Measurements from ENCODE around the gene EIF4E1B. TPM values are rescaled to one million over a fixed set of nuclear protein-coding genes. Genes with fewer than 3 reads are reported as not detected.

EIF4E1B gene
- total and polyA plus RNA-seq, 7 donors: 0.04 to 0.62 TPM; not detected in 5

GRCh38 chr5:176676361-176676824 lies 45.9 kb downstream of the EIF4E1B start:
- peak; percentile 38 to 48 (median 40) for ATAC-seq
- 55 to 66% (median 60%) methylated on average over 10 of the region's 10 CpGs for WGBS, 3 donors
- H3K27me3 ChIP-seq (ENCODE audit: insufficient read depth in 3 of 3, low read length in 2 of 3): peaks cover 0 to 18% (median 2%) of the 10 kb centered on the region in 3 donors

DNA sequence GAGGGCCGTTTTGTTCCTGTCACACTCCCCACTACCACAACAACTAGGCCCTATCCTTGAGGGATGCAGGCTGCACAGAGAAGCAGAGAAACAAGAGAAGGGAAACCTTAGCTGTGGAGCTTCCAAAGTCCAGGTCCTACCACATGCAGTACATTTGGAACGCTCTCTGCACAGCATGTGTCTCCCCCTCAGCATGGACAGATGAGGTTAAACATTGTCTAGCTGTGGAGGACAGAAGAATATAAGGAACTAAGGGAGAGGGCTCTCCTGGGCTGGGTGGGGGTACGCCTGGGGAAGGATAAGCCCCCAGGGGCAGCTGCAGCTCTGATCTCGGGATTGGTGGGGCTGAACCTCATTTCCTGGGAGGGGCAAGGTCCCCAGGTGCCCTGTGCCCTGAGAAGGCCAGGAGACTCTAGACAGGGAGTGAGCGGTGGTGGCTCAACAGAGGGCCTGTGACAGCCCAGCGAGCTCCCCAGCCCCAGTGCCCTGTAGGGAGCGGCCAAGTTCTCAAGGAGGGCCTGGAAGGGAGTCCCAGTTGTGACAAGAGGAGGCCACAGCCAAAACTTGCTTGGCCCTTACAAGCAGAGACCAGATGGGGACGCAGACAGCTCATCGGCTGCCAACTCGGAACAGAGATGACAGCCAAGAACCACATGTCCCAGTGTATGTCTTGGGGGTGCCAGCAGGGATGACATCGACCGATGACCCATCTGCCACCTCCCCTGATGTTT lies 46.9 kb downstream of the EIF4E1B start:
- H3K27ac ChIP-seq: no peak overlapping the region
- DNase-seq (no peak), ATAC-seq (peak; percentile 28 to 84 (median 57))
- TF ChIP-seq, protein P1, sequence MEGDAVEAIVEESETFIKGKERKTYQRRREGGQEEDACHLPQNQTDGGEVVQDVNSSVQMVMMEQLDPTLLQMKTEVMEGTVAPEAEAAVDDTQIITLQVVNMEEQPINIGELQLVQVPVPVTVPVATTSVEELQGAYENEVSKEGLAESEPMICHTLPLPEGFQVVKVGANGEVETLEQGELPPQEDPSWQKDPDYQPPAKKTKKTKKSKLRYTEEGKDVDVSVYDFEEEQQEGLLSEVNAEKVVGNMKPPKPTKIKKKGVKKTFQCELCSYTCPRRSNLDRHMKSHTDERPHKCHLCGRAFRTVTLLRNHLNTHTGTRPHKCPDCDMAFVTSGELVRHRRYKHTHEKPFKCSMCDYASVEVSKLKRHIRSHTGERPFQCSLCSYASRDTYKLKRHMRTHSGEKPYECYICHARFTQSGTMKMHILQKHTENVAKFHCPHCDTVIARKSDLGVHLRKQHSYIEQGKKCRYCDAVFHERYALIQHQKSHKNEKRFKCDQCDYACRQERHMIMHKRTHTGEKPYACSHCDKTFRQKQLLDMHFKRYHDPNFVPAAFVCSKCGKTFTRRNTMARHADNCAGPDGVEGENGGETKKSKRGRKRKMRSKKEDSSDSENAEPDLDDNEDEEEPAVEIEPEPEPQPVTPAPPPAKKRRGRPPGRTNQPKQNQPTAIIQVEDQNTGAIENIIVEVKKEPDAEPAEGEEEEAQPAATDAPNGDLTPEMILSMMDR (IDR thresholded peaks at IDR 0.05): no peak
- H3K4me3 ChIP-seq: no peak overlapping the region
- peaks cover 6% of the 10 kb centered on the region for H3K4me1 ChIP-seq
- WGBS, 3 donors: 34 to 56% (median 39%) methylated on average over 12 of the region's 12 CpGs
- H3K9me3 ChIP-seq: no peaks in the 10 kb centered on the region
- intact Hi-C loops (cut with DNase I): no loop called here
- H3K27me3 ChIP-seq (ENCODE audit: insufficient read depth in 3 of 3, low read length in 2 of 3): peaks cover 0 to 15% (median 2%) of the 10 kb centered on the region in 3 donors
- H3K36me3 ChIP-seq (ENCODE audit: insufficient read depth in 1 of 2, low read depth in 1 of 2): no peaks in the 10 kb centered on the region

More at GRCh38 chr5:176676361-176676824, 45.9 kb downstream of the EIF4E1B start:
- peak in 1 of 2 donors; percentile 67 for DNase-seq
- H3K27ac ChIP-seq: no peak overlapping the region
- no peaks in the 10 kb centered on the region for H3K36me3 ChIP-seq (ENCODE audit: insufficient read depth in 1 of 2, low read depth in 1 of 2)
- intact Hi-C loops (cut with DNase I): no loop called here
- H3K4me1 ChIP-seq: peaks cover 6% of the 10 kb centered on the region
- no peak overlapping the region for H3K4me3 ChIP-seq
- no peaks in the 10 kb centered on the region for H3K9me3 ChIP-seq
- TF ChIP-seq, protein P1 (IDR thresholded peaks at IDR 0.05): no peak

- Histone ChIP-seq H3K9me3 (no peaks in the 10 kb centered on the region), H3K27ac (no peak overlapping the region), H3K4me3 (no peak overlapping the region), H3K4me1 (peaks cover 6% of the 10 kb centered on the region), H3K27me3 (ENCODE audit: insufficient read depth in 3 of 3, low read length in 2 of 3) (peaks cover 0 to 15% (median 2%) of the 10 kb centered on the region in 3 donors), H3K36me3 (ENCODE audit: insufficient read depth in 1 of 2, low read depth in 1 of 2) (no peaks in the 10 kb centered on the region)
- DNase-seq (no peak), ATAC-seq (no peak)
- intact Hi-C loops (cut with DNase I): no loop called here
- TF ChIP-seq, protein P1 (IDR thresholded peaks at IDR 0.05): no peak
- WGBS, 3 donors: 50 to 62% (median 56%) methylated on average over 5 of the region's 5 CpGs
These were observed 48.1 kb downstream of the EIF4E1B start for GRCh38 chr5:176678584-176678983.

- WGBS, 3 donors: 65 to 70% (median 67%) methylated on average over 30 to 31 of the region's 31 CpGs
- Histone ChIP-seq H3K9me3 (no peaks in the 10 kb centered on the region), H3K27ac (no peak overlapping the region), H3K36me3 (ENCODE audit: insufficient read depth in 1 of 2, low read depth in 1 of 2) (no peaks in the 10 kb centered on the region), H3K4me3 (no peak overlapping the region), H3K4me1 (peaks cover 6% of the 10 kb centered on the region), H3K27me3 (ENCODE audit: insufficient read depth in 3 of 3, low read length in 2 of 3) (peaks cover 0 to 10% (median 2%) of the 10 kb centered on the region in 3 donors)
- no peak for ATAC-seq
- TF ChIP-seq, protein P1 (IDR thresholded peaks at IDR 0.05): no peak
- DNase-seq: no peak
- intact Hi-C loops (cut with DNase I): no loop called here
These were observed 49.1 kb downstream of the EIF4E1B start for GRCh38 chr5:176679365-176680225.

Data from psoas muscle (tissue), 8 donors.